Activated CD4-positive, alpha-beta T cell treated with anti-CD3 and anti-CD28 coated beads for 4 hours (primary cell): ENCODE data around the gene HSPB8.
"Not testable (repeated sequence)": the region's sequence is repeated elsewhere in the genome, so short reads cannot be mapped to it uniquely, and the experiment has no call there.

Experiments
- DNase-seq, 2 donors: peaks; one replicate each; pipeline ENCODE4 v3.0.0-alpha.2; 2020

The HSPB8 gene

GRCh38 chr12:119207063-119207560, 28.4 kb downstream of the HSPB8 start:
- no peak for DNase-seq

DNA sequence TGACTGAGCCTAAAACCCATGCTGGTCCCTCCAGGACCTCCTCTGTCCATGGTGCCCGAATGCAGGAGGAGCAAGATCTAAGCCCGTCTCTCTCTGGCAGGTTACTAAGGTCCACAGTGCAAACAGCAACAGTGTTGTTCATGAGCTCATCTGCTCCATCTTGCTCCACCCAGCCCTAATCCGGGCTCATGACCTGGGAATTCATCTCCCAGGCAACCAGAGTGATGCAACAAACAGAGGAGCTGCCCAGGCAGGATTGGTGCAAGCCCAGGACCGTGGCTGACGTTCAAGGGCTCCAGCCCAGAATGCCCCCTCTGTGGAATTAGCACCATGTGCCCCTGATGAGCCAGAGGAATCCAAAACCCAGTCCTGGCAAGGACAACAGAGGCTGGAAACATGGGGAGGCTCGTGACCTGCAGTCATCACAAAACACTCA, 29.9 kb downstream of the HSPB8 start:
- DNase-seq, result no peak

DNA sequence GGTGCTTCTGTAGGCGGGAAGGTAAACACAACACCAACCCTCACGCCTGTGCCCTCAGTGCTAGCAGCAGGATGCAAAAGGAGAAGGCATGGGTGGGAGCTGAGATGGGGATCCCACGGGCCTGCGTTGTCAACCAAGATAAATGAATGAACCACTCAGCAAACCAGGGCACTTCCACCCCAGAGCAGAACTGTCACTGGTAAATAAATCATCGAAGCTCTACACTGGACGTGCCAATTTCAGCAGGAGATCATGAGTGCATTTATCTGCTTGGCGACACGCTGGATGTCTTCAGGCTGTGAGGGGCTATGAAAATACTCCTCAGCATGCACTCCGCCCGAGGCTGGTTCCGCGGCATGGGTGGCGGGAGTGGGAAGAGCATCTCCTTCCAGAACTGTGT, 33.2 kb downstream of the HSPB8 start:
- DNase-seq, result no peak

- DNase-seq, result no peak
These were observed 37.4 kb downstream of the HSPB8 start for GRCh38 chr12:119216084-119216483.

DNA sequence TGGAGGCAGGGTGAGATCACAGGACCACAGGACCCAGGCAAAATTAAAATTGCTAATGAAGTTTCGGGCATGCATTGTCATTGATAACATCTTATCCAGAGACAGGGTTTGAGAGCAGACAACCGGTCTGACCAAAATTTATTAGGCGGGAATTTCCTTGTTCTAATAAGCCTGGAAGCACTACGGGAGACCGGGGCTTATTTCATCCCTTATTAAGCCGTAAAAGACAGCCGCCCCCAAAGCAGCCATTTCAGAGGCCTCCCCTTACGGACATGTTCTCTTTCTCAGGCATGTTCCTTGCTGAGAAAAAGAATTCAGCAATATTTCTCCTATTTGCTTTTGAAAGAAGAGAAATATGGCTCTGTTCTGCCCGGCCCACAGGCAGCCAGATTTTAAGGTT, 40.1 kb downstream of the HSPB8 start:
- not testable (repeated sequence) for DNase-seq

GRCh38 chr12:119222222-119222951, 43.7 kb downstream of the HSPB8 start:
- no peak for DNase-seq

DNA sequence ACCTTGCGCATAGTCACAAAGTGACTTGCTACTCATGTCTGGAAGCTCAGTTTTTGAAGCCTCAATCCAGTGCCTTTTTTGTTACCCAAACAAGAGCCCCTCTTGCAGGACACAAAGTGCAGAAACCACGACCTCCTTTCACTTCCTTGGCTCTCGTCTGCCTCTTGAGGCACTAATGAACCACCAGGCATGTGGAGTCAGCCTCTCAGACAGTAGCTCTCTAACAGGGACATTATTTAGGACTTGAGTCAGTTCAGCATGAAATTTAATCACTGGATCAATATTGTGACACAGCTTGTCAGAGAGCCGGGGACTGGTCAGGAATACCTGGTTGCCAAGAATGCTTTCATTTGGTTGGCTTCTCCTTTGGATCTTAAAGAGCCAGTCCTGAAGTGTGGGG, 46.7 kb downstream of the HSPB8 start:
- no peak for DNase-seq

DNA sequence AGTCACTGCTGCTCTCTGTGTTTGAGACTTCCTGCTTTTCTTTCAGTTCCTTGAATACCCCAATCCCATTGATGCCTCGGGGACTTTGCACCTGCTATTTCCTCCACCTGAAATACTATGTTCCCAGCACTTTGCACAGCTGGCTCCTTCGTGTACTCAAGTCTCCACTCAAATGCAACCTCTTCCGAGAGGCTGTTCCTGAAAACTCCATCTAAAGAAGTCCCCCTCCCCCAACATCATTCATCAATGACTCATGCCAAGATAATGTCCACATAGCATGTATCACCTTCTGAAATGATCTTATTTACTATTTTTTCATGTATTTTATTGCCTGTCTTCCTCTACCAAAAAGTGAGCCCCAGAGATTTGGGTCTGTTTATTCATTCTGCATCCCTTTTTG, 48.6 kb downstream of the HSPB8 start:
- DNase-seq, result no peak

DNA sequence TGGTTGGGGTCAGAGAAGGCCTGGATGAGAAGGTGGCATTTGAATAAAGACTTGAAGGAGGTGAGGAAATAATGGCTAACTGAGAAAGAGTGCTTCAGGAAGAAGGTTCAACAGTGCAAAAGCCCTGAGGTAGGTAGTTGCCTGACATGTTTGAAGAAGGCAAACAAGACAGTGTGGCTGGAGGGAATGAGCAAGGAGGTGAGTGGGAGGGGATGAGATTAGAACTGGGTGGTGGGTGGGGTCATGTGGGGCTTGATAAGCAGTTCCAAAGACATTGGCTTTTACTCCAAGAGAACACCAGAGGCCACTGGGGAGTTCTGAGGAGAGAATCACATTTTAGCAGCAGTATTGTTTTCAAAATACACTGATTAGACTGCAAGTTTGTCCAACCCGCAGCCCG, 50.5 kb downstream of the HSPB8 start:
- no peak for DNase-seq

GRCh38 chr12:119229837-119230236, 51.1 kb downstream of the HSPB8 start:
- no peak for DNase-seq

GRCh38 chr12:119230807-119231206, 52.1 kb downstream of the HSPB8 start:
- DNase-seq, result no peak

GRCh38 chr12:119231774-119232173, 53.0 kb downstream of the HSPB8 start:
- no peak for DNase-seq

GRCh38 chr12:119235197-119235751, 56.5 kb downstream of the HSPB8 start:
- DNase-seq, result no peak

DNA sequence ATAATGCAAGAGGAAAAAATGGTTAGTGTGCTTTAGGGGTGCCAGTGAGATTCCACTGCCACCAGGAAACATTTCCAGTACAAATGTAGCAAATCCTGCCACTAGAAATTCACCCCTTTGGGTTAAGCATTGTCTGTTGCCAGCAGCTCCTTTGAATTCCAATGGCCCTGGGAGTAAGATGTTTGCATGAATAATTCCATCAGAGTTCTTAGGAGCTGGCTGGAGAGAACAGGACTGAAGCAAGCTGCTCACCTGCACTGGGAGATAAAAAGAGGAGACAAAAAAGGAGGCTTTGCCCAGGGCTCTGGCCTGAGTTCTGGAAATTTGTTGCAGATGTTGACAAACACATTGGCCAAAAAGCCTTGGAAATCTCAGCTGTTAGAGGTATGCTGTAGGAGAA, 57.6 kb downstream of the HSPB8 start:
- DNase-seq, result no peak

GRCh38 chr12:119239040-119239439, 60.3 kb downstream of the HSPB8 start:
- no peak for DNase-seq

DNA sequence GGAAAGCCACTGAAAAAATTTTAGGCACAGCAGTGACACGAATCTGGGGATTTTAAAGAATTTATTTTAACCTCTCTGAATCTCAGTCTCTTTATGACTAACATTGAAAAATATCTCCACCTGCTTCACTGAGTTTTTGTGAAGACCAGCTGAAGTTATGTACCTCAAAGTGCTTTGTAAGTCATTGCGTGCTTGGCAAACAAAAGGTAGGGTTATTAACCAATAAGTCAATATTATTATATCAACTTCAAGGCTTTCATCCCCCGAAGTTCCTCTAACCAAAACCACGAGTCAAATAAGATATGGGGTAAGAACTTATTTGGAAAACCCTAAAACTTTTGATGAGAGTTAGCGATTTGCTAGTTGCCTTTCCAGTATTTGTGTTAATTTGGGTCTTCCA, 62.3 kb downstream of the HSPB8 start:
- no peak for DNase-seq

DNA sequence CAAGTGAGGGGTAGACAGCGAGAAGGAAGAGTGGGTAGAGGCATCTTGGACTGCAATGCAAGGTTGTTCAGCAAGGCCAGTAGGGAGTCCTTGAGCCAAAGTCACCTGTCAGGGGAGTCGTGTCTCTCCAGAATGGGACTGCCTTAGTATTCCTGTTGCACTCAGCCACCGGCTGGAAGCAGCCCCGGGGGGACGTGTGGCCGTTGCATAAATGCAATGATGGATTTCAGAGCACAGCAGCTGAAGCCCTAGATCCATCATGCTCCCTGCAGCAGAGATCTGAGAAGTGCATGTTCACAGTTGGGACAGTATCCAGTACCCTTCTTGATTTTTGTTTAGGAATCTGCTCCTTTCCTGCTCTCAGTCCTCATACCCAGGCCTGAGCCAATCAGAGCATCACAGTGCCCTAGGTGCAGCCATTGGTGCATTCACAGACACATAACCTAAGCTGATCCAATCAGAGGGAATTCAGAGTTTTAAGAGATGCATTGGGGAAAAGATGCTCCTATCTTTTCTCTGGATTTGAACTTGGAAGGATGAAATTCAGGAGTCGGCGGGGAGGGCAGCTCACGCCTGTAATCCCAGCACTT, 62.9 kb downstream of the HSPB8 start:
- DNase-seq, result no peak
